Activated CD8-positive, alpha-beta T cell treated with anti-CD3 and anti-CD28 coated beads for 36 hours (primary cell): ENCODE results near the gene FMNL3. TPM values are rescaled to one million over a fixed set of nuclear protein-coding genes. Genes with fewer than 3 reads are reported as not detected.

Experiments
- ATAC-seq: fragments of 200-7000 bp; cut with Tn5 transposase; one replicate; pipeline ENCODE4 v1.10.0; 2021; ENCODE audit warnings: mild to moderate bottlenecking, moderate library complexity
- CTCF ChIA-PET: fragments of 350-600 bp; sonication (Branson Sonifier 250); formaldehyde crosslinking; loops from one replicate; lab custom pipeline; 2021; ENCODE audit warnings: antibody characterized with exemption; lab: Charles Lee
- POLR2A ChIA-PET: fragments of 350-600 bp; sonication (Branson Sonifier 250); formaldehyde crosslinking; loops from one replicate; lab custom pipeline; 2021; ENCODE audit warnings: antibody characterized with exemption; lab: Charles Lee
- DNase-seq: peaks from one replicate; pipeline ENCODE4 v3.0.0-alpha.2; 2020
- H3K27ac Mint-ChIP-seq: one replicate; pipeline ENCODE4 v1.8.0; 2021; ENCODE audit warnings: mild to moderate bottlenecking, mixed read lengths
- H3K27me3 Mint-ChIP-seq: one replicate; pipeline ENCODE4 v1.8.0; 2021; ENCODE audit warnings: mixed read lengths
- H3K36me3 Mint-ChIP-seq: one replicate; pipeline ENCODE4 v1.8.0; 2021; ENCODE audit warnings: low read depth, mixed read lengths
- H3K4me1 Mint-ChIP-seq: one replicate; pipeline ENCODE4 v1.8.0; 2021; ENCODE audit warnings: low read depth, mixed read lengths
- H3K4me3 Mint-ChIP-seq: one replicate; pipeline ENCODE4 v1.8.0; 2021; ENCODE audit warnings: mild to moderate bottlenecking, moderate library complexity, mixed read lengths
- H3K9me3 Mint-ChIP-seq: one replicate; pipeline ENCODE4 v1.8.0; 2021; ENCODE audit warnings: mixed read lengths
- intact Hi-C: fragments of 100-400 bp; cut with micrococcal nuclease; formaldehyde crosslinking; loops from one replicate; pipeline ENCODE4 v1.10.0; 2022
- total RNA-seq, 2 experiments: library from RNA; stranded (reverse); gene quantifications; one replicate each; pipeline ENCODE4 v1.2.3, GENCODE V29; 2021
- TF ChIP-seq, protein P1 (sequence below): fragments of 200-600 bp; IDR thresholded peaks from one replicate; pipeline ENCODE4 v1.8.0; 2022; ENCODE audit warnings: antibody characterized with exemption, mild to moderate bottlenecking

Gene FMNL3
- total RNA-seq, 2 experiments from 2014 or later: 22.8 to 23.5 TPM

DNA sequence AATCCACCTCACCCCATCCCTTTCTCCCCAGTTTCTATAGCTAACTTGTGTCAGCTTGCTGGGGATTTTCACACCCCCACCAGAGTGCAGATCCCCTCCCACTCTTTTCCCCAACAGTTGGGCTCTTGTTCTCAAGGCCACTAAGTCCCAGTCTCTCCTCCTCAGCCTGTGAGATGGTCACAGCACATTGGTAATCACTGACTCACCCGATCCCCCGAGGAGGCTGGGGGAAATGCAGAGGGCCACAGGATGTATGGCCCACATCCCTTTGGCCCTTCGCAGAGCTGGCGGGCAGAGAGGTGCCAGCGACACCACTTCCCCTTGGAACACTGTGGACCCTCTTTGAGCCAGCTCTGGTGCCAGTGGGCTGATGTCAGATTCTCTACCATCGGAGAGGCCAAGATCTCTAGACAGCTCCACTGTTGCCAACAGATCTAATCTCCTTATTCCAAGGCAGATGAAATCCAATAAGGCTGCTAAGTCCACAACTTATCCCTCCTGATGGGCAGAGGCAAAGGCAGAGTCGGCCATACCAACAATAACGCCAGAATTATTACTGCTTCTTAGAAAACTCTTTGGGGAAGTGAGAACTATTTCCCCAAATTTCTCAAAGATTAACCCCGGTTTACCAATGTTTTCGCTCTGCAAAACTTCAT is 1.6 kb downstream of the FMNL3 start:
- POLR2A ChIA-PET: interaction anchor here (0.6 to 2.2 kb wide), 16 partner anchors 31 to 83 kb away, joined by 3 to 9 read pairs (median 4); partner anchors contain the start of genes PRPF40B and TMBIM6
- H3K27ac Mint-ChIP-seq: peak overlapping the region; percentile 82
- peaks cover 46% of the 10 kb centered on the region for H3K4me1 Mint-ChIP-seq
- DNase-seq: peak; percentile 64
- no peaks in the 10 kb centered on the region for H3K9me3 Mint-ChIP-seq
- peaks cover 4% of the 10 kb centered on the region for H3K36me3 Mint-ChIP-seq
- peak; percentile 7 for ATAC-seq
- TF ChIP-seq, protein P1, sequence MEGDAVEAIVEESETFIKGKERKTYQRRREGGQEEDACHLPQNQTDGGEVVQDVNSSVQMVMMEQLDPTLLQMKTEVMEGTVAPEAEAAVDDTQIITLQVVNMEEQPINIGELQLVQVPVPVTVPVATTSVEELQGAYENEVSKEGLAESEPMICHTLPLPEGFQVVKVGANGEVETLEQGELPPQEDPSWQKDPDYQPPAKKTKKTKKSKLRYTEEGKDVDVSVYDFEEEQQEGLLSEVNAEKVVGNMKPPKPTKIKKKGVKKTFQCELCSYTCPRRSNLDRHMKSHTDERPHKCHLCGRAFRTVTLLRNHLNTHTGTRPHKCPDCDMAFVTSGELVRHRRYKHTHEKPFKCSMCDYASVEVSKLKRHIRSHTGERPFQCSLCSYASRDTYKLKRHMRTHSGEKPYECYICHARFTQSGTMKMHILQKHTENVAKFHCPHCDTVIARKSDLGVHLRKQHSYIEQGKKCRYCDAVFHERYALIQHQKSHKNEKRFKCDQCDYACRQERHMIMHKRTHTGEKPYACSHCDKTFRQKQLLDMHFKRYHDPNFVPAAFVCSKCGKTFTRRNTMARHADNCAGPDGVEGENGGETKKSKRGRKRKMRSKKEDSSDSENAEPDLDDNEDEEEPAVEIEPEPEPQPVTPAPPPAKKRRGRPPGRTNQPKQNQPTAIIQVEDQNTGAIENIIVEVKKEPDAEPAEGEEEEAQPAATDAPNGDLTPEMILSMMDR: no peak
- intact Hi-C loops: loop anchor here (2.0 kb wide), 1 partner anchor 61 kb away; no protein-coding TSS in a partner anchor
- H3K27me3 Mint-ChIP-seq: peaks cover 2% of the 10 kb centered on the region
- peak overlapping the region; percentile 86 for H3K4me3 Mint-ChIP-seq
- CTCF ChIA-PET: interaction anchor here (0.7 to 19.2 kb wide), 13 partner anchors 10 to 347 kb away, joined by 3 to 556 read pairs (median 7); partner anchors contain the start of genes PRPF40B and TMBIM6

DNA sequence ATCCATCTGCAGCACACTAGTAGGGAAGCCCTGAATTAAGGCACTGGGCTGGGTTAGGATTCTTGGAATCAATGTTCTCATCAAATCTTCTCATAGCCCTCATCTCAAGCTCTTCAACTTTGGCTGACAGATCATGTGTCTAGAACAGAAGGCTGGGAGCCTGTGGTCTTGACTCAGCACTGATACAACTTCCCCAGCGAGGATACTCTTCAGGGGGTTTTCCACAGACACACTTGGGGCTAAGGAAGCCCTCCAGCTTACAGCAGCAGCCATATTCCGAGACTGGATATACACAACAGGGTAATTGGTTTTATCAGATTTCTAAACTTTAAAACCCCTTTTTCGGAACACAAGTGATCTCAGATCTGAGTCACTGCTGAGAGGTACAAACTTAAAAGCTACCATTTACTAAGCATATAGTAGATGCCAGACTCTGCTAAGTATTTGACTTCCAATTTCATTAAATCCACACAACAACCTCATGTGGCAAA is 3.5 kb downstream of the FMNL3 start:
- H3K27ac Mint-ChIP-seq: peak overlapping the region; percentile 66
- intact Hi-C loops: loop anchor here (5.0 kb wide), 1 partner anchor 41 kb away; no protein-coding TSS in a partner anchor
- H3K4me3 Mint-ChIP-seq: peak overlapping the region; percentile 16
- H3K9me3 Mint-ChIP-seq: no peaks in the 10 kb centered on the region
- H3K36me3 Mint-ChIP-seq: peaks cover 4% of the 10 kb centered on the region
- H3K4me1 Mint-ChIP-seq: peaks cover 58% of the 10 kb centered on the region
- DNase-seq: peak; percentile 80
- no peaks in the 10 kb centered on the region for H3K27me3 Mint-ChIP-seq
- TF ChIP-seq, protein P1: no peak
- POLR2A ChIA-PET: interaction anchor here (0.7 to 2.8 kb wide), 19 partner anchors 8 to 438 kb away, joined by 3 to 24 read pairs (median 5); partner anchors contain the start of genes TMBIM6 and TUBA1C
- peak; percentile 37 for ATAC-seq
- CTCF ChIA-PET: interaction anchor here (0.7 to 19.2 kb wide), 22 partner anchors 12 to 356 kb away, joined by 3 to 556 read pairs (median 5); partner anchors contain the start of genes PRPF40B and TMBIM6

DNA sequence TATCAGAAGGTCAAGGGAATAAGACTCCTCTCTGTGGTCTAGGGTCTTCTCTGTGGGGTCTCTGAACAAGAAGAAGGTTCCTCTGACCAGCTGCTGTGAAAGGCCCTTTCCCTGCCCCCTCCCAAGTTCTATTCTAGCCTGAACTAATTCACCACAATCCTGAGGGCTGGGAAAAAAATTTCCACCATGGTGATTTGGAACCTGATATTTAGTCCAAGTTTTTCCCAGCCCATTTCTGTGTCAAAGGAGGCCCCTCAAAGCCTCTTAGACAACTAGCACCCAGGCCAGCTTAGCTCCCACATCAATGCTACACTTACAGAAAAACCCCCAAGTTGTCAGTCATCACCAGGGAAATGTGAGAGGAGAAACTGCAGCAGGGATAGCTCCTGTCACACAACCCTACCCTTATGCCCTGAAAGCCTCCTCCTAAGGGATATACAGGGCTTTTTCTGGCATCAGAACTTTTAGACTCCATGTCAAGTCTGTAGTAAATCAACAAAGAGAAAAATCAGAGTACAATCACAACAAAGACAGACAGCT is 4.5 kb downstream of the FMNL3 start:
- ChIA-PET POLR2A (interaction anchor here (1.4 to 2.8 kb wide), 9 partner anchors 12 to 65 kb away, joined by 4 to 24 read pairs (median 6); no protein-coding TSS in a partner anchor), CTCF (interaction anchor here (0.7 to 19.2 kb wide), 15 partner anchors 12 to 136 kb away, joined by 3 to 556 read pairs (median 9); partner anchors contain the start of genes PRPF40B and TMBIM6)
- no peaks in the 10 kb centered on the region for H3K27me3 Mint-ChIP-seq
- peaks cover 4% of the 10 kb centered on the region for H3K36me3 Mint-ChIP-seq
- no peak overlapping the region for H3K4me3 Mint-ChIP-seq
- H3K4me1 Mint-ChIP-seq: peaks cover 62% of the 10 kb centered on the region
- H3K27ac Mint-ChIP-seq: peak overlapping the region; percentile 13
- no peak for DNase-seq
- intact Hi-C loops: loop anchor here (5.0 kb wide), 1 partner anchor 40 kb away; no protein-coding TSS in a partner anchor
- ATAC-seq: no peak
- no peaks in the 10 kb centered on the region for H3K9me3 Mint-ChIP-seq
- TF ChIP-seq, protein P1: no peak

DNA sequence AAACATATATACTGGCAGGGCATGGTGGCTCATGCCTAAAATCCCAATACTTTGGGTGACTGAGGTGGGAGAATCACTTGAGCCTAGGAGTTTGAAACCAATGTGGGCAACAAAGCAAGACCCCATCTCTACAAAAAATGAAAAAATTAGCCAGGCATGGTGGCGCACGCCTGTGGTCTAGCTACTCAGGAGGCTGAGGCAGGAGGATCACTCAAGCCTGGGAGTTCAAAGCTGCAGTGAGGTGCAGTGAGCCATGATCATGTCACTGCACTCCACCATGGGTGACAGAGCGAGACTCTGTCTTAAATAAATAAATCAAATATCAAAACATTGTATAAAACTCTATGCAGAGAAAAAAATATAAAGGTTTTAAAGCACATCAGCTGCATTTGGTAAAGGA is 5.2 kb downstream of the FMNL3 start:
- Mint-ChIP-seq H3K9me3 (no peaks in the 10 kb centered on the region), H3K4me3 (no peak overlapping the region), H3K4me1 (peaks cover 65% of the 10 kb centered on the region), H3K27ac (no peak overlapping the region), H3K27me3 (no peaks in the 10 kb centered on the region), H3K36me3 (peaks cover 4% of the 10 kb centered on the region)
- TF ChIP-seq, protein P1: no peak
- ATAC-seq (no peak), DNase-seq (no peak)
- CTCF ChIA-PET: interaction anchor here (1.6 to 19.2 kb wide), 5 partner anchors 14 to 137 kb away, joined by 4 to 556 read pairs (median 17); no protein-coding TSS in a partner anchor
- intact Hi-C loops: loop anchor here (5.0 kb wide), 1 partner anchor 40 kb away; no protein-coding TSS in a partner anchor
- POLR2A ChIA-PET: interaction anchor here (2.6 to 2.8 kb wide), 2 partner anchors 30 to 40 kb away, joined by 11 to 24 read pairs; no protein-coding TSS in a partner anchor
